Ecto neural progenitor cell (in vitro differentiated cells): ENCODE results near the gene SEC22C.

Experiments
- DNase-seq: peaks from one replicate; pipeline ENCODE4 v3.0.0-alpha.2; 2018; ENCODE audit warnings: low spot score

SEC22C gene

DNA sequence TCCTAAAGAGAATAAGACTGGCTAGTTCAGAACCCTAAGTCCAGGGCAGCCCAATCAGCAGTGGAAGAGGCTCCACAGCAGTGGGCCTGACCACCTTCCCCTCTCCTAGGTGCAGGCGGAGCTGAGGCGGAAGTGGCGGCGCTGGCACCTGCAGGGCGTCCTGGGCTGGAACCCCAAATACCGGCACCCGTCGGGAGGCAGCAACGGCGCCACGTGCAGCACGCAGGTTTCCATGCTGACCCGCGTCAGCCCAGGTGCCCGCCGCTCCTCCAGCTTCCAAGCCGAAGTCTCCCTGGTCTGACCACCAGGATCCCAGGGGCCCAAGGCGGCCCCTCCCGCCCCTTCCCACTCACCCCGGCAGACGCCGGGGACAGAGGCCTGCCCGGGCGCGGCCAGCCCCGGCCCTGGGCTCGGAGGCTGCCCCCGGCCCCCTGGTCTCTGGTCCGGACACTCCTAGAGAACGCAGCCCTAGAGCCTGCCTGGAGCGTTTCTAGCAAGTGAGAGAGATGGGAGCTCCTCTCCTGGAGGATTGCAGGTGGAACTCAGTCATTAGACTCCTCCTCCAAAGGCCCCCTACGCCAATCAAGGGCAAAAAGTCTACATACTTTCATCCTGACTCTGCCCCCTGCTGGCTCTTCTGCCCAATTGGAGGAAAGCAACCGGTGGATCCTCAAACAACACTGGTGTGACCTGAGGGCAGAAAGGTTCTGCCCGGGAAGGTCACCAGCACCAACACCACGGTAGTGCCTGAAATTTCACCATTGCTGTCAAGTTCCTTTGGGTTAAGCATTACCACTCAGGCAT, 45.6 kb downstream of the SEC22C start:
- DNase-seq: no peak

DNA sequence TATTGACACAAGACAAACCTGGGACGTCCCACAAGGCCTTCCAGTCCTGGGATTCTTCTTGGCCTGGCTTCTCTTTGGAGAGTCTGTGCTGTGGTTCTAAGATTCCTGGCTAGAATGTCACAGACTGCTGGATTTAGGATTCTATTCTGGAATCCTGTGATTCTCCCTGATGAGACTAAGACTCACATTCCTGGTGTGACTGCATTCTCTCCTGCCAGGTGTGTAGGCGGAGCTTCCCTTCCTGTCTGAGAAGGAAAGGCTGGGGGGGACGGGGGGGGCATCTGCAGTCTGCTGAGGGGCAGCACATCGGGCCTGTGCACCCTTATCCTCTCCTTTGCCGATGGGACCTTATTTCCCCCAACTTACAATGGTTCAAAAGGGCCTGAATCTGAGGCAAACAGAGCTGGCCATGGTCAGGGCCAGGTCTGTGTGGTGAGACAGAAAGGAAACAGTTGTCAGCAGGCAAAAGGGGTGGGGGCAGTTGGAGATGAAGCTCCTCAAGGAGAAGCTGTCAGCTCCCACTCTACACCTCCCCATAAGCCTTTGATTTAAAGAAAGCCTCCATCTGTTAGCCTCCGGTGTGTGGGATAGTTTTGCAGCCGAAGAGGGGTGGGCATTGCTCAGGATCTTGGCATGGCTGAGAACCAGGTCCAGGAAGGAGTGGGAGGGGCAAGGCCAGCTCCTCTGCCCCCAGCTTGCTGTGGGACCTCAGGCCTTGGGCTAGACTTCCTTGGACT, 48.4 kb downstream of the SEC22C start:
- DNase-seq: no peak

DNA sequence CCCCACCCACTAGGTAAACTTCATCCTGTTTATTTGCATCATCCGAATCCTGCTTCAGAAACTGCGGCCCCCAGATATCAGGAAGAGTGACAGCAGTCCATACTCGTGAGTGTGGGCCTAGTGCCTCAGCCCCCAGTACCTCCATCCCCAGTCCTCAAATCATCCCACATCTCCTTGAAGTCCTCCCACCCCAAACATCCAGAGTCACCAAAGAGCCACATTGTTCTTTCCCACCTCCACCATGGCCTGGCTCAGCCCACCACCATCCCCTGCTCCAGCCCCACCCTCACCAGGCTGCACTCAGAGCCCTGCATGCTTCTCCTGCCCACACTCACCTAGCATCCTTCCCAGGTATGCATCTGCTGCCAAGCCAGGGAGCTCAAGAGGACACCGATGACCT, 49.5 kb downstream of the SEC22C start:
- DNase-seq: no peak

DNA sequence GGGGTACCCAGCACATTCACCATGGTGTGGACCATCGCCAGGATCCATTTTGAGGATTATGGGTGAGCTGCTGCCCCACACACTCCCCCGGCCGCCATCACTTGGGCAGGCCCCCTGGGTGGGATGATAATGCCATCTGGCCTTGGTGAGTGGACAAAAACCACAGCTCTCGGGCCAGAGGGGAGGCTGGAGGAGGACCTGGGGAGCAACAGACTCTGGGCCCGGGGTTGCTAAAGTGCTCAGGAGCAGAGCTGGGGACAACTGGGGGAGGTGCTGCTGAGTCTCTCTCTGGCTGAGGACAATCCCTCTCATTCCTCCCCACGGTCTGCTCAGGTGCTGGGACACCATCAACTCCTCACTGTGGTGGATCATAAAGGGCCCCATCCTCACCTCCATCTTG, 50.3 kb downstream of the SEC22C start:
- DNase-seq: no peak

DNA sequence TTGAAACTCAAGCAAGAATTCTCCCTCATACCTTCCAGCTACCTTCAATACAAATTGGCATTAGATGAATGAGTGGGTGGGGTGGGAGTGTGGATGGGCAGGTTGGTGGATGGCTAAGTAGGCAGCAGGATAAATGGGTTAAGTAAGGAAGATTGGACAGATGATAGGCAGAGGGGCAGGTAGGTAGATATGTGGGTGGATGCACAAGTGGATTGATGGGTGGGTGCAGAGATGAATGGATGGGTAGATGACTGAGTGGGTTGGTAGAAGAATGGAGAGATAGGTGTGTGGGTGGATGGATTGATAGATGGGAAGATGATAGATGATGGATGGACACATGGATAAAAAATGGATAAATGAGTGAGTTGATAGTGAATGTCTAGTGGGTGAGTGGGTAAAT, 51.7 kb downstream of the SEC22C start:
- no peak for DNase-seq

- no peak for DNase-seq
These were observed 52.3 kb downstream of the SEC22C start for GRCh38 chr3:42529468-42529867.

DNA sequence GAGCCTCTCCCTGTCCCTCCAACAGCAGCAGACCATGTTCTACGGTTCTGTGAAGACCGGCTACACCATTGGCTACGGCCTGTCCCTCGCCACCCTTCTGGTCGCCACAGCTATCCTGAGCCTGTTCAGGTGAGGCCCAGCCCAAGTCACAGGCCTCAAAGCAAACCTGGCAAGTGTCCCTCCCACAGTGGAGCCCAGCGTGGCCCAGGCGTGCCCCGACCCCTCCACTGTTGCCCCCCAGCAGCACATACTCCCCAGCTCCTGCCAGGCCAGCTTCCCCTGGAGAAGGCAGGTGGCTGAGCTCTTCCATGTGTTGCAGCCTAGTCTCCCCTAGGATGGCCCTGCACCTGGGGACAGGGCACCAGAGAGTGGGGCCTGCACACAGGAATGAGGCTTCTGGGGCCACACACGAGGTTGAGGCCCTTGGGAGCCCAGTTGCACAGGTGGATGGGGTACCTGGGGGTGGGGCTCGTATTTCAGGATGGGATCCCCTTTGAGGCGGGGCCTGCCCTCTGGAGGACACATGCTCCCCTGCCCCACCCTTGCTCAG, 54.3 kb downstream of the SEC22C start:
- DNase-seq: no peak

GRCh38 chr3:42526616-42527367, 55.0 kb downstream of the SEC22C start:
- DNase-seq: no peak

- DNase-seq: no peak
These were observed 55.9 kb downstream of the SEC22C start for GRCh38 chr3:42525736-42526345.

DNA sequence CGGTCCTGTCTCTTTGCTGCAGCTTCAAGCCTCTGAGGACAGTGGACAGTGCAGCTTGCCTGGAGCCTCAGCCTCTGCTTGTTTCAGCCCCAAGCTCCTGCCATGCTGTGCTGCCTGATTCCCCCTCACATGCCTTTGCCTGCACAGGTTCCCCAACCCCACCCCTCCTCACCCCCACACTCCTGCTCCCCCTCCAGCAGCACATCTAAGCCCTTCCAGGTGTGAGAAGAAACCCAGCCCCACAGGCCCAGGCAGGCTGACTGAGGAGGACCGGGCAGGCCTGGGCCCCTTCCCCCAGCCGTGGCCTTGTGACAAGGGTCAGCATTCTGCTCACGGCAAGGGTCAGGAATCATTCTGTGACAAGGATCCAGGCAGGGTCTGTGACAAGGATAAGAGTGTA, 56.6 kb downstream of the SEC22C start:
- DNase-seq: no peak

DNA sequence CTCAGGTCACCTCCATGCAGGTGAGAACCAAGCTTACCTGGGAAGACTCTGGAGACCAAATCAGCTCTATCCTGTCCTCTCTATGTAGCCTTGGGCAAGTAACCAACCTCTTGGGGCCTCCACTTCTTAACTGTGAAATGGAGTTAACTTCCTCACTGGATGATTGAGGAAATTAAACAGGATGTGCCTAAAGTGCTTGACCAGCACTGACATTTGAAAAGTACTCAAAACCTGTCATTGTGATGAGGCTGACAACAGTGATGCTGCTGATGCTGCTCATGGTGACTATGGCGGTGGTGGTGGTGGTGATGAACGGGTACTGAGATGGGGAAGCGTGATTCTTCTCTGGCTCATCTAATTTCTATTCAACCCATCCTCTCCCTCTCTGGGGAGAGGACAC, 57.0 kb downstream of the SEC22C start:
- DNase-seq: no peak

DNA sequence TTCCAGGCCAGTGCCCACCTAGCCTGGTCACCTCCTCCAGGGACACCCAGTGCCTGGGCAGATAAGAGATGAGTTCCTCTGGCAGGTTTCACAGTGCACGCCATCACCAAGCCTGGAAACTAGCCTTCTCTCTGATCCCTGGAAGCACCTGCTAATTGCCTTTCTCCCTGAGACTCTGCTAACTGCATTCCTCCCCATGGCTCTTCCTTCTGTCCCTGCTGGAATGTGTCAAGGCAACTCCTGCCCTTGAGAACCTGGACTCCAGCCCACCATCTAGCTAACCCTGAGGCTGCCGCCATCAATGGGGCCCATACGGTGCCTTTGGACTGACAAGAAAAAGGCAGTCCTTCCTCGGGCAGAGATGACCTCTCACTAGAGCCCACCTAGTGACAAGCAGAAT, 60.9 kb downstream of the SEC22C start:
- no peak for DNase-seq

DNA sequence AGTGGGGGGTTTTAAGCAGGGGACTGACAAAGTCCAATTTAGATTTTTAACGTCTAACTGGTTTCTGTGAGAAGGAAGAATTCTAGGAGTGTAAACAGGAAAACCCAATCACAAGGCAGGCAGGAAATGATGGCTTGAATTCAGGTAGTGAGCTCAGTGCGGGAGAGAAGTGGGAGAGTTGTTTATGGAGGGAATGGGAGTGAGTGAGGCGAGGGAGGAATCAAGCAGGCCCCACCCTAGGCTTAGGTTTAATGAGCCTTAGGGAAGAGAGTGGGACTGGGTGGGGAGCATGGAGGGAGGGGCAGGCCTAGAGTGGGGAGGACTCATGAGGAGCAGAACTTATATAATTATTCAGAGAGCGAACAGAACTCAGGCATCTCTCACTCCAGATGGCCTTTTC, 61.4 kb downstream of the SEC22C start:
- DNase-seq: no peak

- no peak for DNase-seq
These were observed 62.2 kb downstream of the SEC22C start for GRCh38 chr3:42519568-42519962.

GRCh38 chr3:42518800-42519567, 62.8 kb downstream of the SEC22C start:
- DNase-seq: no peak

GRCh38 chr3:42517117-42517516, 64.7 kb downstream of the SEC22C start:
- no peak for DNase-seq

DNA sequence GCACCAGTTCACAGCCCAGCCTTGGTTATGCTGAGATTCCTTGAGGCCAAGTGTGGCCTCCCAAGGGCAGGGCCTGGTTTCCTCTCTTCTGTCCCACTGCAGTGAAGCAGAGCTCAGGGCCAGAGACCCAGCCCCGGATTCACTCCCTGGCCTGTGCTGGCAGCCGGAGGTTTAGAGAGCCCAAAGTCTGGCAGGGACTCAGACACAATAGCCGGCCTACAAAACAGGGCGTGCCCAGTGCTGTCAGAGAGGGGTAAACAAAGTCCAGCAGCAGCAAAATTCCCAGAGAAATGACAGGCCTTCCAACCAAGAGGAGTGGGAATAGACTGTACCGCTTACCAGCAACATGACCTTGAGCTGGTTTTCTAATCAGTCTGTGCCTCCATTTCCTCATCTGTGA, 65.3 kb downstream of the SEC22C start:
- DNase-seq: no peak

DNA sequence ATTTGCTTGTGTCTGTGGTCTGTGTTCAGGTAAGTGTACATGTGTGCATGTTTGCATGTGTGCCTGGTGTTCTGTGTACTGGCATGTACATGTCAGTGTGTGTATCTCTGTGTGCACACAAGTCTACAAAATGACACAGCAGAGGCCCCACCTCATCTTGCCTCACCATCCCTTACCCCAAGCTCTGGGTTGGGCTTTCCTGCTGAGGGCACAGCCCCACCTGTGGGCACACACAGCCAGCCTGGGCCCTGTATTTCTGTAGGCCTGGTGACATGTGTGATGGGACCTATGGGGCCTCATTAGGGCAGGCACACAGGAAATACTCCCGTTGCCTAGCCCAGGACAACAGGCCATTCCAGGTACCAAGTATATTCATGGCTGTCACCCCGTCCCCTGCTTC, 65.8 kb downstream of the SEC22C start:
- no peak for DNase-seq

DNA sequence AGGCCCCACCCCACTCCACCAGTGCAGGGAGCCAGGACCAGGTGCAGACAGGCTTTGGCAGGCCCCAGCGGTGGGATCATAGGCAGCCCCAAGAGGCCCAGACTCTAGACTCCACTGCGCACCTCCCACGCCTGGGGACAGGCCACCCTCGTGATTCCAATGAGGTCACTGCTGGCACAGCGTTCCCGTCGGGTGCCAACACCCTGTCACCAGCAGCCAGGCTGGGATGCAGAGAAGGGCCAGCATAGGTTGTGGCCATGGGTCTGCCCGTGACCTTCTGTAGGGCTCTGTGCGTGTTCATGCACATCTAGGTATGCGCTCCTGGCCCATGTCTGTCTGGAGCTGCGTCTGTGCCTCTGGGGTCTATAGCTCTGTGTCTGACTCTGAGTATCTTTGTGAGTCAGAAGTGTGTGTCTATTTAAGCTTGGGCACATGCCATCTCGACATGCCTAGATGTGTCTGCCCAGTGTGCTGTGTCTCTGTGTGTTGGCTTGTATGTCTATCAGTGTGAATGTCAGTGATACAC, 66.3 kb downstream of the SEC22C start:
- no peak for DNase-seq

DNA sequence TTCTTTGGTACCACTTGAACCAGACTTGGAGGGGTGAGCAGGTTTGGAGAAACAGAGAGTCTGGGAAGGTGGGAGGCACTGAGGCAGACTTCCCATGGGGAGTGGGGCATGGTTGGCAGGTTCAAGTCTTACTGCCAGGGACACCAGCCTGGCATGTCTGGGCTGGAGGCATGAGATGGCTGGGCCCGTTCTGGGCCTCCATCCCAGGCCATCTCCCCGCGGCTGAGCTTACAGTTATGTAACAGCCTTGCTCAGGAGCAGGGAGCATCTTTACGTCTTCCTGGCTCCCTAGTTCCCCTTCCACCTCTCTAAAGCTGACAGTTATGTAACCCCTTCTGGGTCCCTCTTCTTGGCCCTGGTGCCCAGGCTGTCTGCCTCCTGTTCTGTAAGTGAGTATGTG, 66.9 kb downstream of the SEC22C start:
- no peak for DNase-seq

DNA sequence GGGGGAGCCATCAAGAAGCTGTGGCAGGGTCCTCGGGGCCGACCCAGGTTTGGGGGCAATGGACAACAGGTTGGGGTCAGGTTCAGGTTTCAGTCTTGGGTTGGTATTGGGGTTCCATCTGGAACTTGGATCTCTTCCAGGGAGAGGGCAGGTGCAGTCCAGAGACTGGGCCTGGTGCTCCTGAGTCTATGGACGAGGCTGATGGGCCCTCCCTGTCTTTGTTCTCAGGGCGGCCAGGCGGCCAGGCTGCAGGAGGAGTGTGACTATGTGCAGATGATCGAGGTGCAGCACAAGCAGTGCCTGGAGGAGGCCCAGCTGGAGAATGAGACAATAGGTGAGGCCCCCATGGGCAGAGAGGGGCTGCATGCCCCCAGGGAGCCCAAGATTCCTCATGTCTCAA, 68.2 kb downstream of the SEC22C start:
- no peak for DNase-seq
